Breast epithelium (tissue), 3 donors: ENCODE data around the gene WIPF2.

Source experiments
- POLR2A ChIP-seq: fragments of 450-650 bp; IDR thresholded peaks from one replicate; pipeline ENCODE4 v1.6.1; 2016; ENCODE audit warnings: antibody characterized with exemption, mild to moderate bottlenecking, moderate library complexity
- TF ChIP-seq, protein P1 (sequence below), 3 donors: fragments of 450-650 bp; IDR thresholded peaks; one replicate each; pipeline ENCODE4 v1.5.1; 2016 to 2017; ENCODE audit warnings: antibody characterized with exemption in 3 of 3, mild to moderate bottlenecking in 3 of 3, moderate library complexity in 3 of 3

- TF ChIP-seq, protein P1, sequence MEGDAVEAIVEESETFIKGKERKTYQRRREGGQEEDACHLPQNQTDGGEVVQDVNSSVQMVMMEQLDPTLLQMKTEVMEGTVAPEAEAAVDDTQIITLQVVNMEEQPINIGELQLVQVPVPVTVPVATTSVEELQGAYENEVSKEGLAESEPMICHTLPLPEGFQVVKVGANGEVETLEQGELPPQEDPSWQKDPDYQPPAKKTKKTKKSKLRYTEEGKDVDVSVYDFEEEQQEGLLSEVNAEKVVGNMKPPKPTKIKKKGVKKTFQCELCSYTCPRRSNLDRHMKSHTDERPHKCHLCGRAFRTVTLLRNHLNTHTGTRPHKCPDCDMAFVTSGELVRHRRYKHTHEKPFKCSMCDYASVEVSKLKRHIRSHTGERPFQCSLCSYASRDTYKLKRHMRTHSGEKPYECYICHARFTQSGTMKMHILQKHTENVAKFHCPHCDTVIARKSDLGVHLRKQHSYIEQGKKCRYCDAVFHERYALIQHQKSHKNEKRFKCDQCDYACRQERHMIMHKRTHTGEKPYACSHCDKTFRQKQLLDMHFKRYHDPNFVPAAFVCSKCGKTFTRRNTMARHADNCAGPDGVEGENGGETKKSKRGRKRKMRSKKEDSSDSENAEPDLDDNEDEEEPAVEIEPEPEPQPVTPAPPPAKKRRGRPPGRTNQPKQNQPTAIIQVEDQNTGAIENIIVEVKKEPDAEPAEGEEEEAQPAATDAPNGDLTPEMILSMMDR (IDR thresholded peaks at IDR 0.05), result peak in 1 of 3 donors; percentile 27
- no peak for TF ChIP-seq POLR2A
Observed at GRCh38 chr17:40317345-40317873, 98.3 kb downstream of the WIPF2 start.
